ENCODE data around the gene CYSRT1. TPM values are rescaled to one million over a fixed set of nuclear protein-coding genes. Genes with fewer than 3 reads are reported as not detected.
A peak's percentile ranks its signal among the peaks of the same experiment; 100 is the strongest.

CYSRT1 gene, protein sequence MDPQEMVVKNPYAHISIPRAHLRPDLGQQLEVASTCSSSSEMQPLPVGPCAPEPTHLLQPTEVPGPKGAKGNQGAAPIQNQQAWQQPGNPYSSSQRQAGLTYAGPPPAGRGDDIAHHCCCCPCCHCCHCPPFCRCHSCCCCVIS
- total RNA-seq (2014; rRNA removed; shearing (Covaris generic)) = 1.1 and 1.7 TPM in 2 replicates
- 2.9 and 3.7 TPM in 2 replicates for total RNA-seq (2022)
- Bru-seq, nascent RNA = percentile 42 among the genes with signal in this experiment
- percentile 41 among the genes with signal in this experiment for BruChase-seq, experiment 1, labeled RNA remaining after a 6-hour chase
- percentile 33 among the genes with signal in this experiment for BruChase-seq, experiment 2, labeled RNA remaining after a 2-hour chase
- long read RNA-seq, transcript CYSRT1-201 (2 exons, 1,297 nt) = major isoform, 7 of 7 reads
- long read RNA-seq, partial matches to known transcripts = 0 of 7 reads
- long read RNA-seq, other reads (novel, unspliced or antisense) = 0 of 7 reads

GRCh38 chr9:137224830-137225694, at the start of gene CYSRT1:
Gene CYSRT1 (plus strand): TSS chr9:137225174. CDS start chr9:137225622, 448 bp downstream.
- no peaks in the 10 kb centered on the region for H3K36me3 ChIP-seq (ENCODE audit: insufficient read depth, low read length)
- H3K4me2 ChIP-seq (ENCODE audit: low read length) = peak within 1 kb of the TSS; percentile 87
- BruUV-seq (replicated peaks) = no TSS peak
- no peaks in the 10 kb centered on the region for H3K9me2 ChIP-seq (ENCODE audit: insufficient read depth, low read length)
- ChIA-PET POLR2A (no interaction called here), CTCF (ENCODE audit: unreplicated experiment) (interaction anchor here (0.6 kb wide), 1 partner anchor 143 kb away, joined by 3 read pairs; no protein-coding TSS in a partner anchor)
- DNase-seq (ENCODE audit: low spot score) = no peak
- H3K4me1 ChIP-seq (ENCODE audit: insufficient read depth, low read length, poor library complexity, severe bottlenecking) = peaks cover 26% of the 10 kb centered on the region
- intact Hi-C loops (cut with micrococcal nuclease; ENCODE audit: unreplicated experiment) = no loop called here
- peak within 1 kb of the TSS; percentile 53; the same call in 1 of the 2 replicates for H2AFZ ChIP-seq (ENCODE audit: low read length)
- TF ChIP-seq, protein P1, sequence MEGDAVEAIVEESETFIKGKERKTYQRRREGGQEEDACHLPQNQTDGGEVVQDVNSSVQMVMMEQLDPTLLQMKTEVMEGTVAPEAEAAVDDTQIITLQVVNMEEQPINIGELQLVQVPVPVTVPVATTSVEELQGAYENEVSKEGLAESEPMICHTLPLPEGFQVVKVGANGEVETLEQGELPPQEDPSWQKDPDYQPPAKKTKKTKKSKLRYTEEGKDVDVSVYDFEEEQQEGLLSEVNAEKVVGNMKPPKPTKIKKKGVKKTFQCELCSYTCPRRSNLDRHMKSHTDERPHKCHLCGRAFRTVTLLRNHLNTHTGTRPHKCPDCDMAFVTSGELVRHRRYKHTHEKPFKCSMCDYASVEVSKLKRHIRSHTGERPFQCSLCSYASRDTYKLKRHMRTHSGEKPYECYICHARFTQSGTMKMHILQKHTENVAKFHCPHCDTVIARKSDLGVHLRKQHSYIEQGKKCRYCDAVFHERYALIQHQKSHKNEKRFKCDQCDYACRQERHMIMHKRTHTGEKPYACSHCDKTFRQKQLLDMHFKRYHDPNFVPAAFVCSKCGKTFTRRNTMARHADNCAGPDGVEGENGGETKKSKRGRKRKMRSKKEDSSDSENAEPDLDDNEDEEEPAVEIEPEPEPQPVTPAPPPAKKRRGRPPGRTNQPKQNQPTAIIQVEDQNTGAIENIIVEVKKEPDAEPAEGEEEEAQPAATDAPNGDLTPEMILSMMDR (conservative IDR thresholded peaks at IDR 0.05; ENCODE audit: low read length) = no peak
- no peak for TF ChIP-seq EZH2phosphoT487 (IDR thresholded peaks at IDR 0.05; ENCODE audit: borderline replicate concordance, low read depth, low read length)
- H3K4me3 ChIP-seq (ENCODE audit: low read depth, low read length, poor library complexity, severe bottlenecking) = peak within 1 kb of the TSS; percentile 91
- no peaks in the 10 kb centered on the region for H3K79me2 ChIP-seq (ENCODE audit: insufficient read depth, low read depth, low read length)
- no peaks in the 10 kb centered on the region for H4K20me1 ChIP-seq (ENCODE audit: insufficient read depth, low read length)
- peak within 1 kb of the TSS; percentile 65 for H3K27ac ChIP-seq (ENCODE audit: low read depth, low read length, poor library complexity, severe bottlenecking)
- no peaks in the 10 kb centered on the region for H3K9me3 ChIP-seq (ENCODE audit: low read length)

DNA sequence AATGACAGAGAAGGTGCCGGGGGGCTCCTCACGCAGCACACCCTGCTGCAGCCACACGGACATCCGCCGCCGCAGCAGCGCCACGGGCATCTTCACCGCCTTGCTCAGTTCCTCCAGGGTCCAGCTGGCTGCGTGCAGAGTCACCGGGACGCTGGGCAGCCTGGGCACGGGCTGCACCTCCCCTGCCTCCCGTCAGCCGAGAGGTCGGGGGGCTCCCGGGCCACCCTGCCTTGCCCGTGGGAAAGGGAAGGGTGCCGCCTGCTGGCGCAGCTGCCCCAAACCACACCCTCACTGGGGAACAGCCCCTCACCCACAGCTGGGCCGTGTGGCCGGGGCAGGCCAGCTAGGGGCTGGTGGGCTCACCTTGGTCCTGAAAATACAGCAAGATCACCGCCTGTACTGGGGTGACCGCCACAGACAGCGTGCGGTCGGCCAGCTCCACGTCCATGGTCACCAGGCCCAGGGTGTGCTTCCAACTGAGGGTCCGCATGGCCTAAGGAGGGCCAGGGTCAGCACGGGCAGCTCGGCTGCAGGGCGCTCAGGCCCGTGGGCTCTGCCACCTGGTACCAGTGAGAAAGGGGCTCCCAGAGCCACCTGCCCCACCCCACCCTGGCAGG, 49.5 kb upstream of the CYSRT1 start:
- Histone ChIP-seq H3K9me2 (ENCODE audit: insufficient read depth, low read length) (no peaks in the 10 kb centered on the region), H3K79me2 (ENCODE audit: insufficient read depth, low read depth, low read length) (no peaks in the 10 kb centered on the region), H3K4me2 (ENCODE audit: low read length) (no peak overlapping the region; the same call in 1 of the 2 replicates), H4K20me1 (ENCODE audit: insufficient read depth, low read length) (no peaks in the 10 kb centered on the region; the same call in 1 of the 2 replicates), H3K9me3 (ENCODE audit: low read length) (no peaks in the 10 kb centered on the region), H3K36me3 (ENCODE audit: insufficient read depth, low read length) (peaks cover 21% of the 10 kb centered on the region), H3K27ac (ENCODE audit: low read depth, low read length, poor library complexity, severe bottlenecking) (no peak overlapping the region), H3K4me1 (ENCODE audit: insufficient read depth, low read length, poor library complexity, severe bottlenecking) (no peaks in the 10 kb centered on the region), H3K4me3 (ENCODE audit: low read depth, low read length, poor library complexity, severe bottlenecking) (no peak overlapping the region), H2AFZ (ENCODE audit: low read length) (no peak overlapping the region)
- no peak for DNase-seq (ENCODE audit: low spot score)
- ChIA-PET POLR2A (no interaction called here), CTCF (ENCODE audit: unreplicated experiment) (no interaction called here)
- no TSS peak for BruUV-seq (replicated peaks)
- TF ChIP-seq EZH2phosphoT487 (IDR thresholded peaks at IDR 0.05; ENCODE audit: borderline replicate concordance, low read depth, low read length) = no peak
- TF ChIP-seq, protein P1 (conservative IDR thresholded peaks at IDR 0.05; ENCODE audit: low read length) = peak; percentile 65
- intact Hi-C loops (cut with micrococcal nuclease; ENCODE audit: unreplicated experiment) = loop anchor here (2.0 kb wide), 1 partner anchor 57 kb away; no protein-coding TSS in a partner anchor

All from OCI-LY7 (cell line).